HepG2 (cell line): Measurements from ENCODE around the gene MARCO. TPM values are rescaled to one million over a fixed set of nuclear protein-coding genes. Genes with fewer than 3 reads are reported as not detected.

Experiments
- ATAC-seq: fragments of 200-7000 bp; cut with Tn5 transposase; 3 replicates; pipeline ENCODE4 v1.9.1; 2020; ENCODE audit warnings: mild to moderate bottlenecking, moderate library complexity
- BruUV-seq: library from RNA; stranded (reverse); fragments of 400-500 nt; replicated peaks from 2 replicates; lab custom pipeline; 2021; lab: Mats Ljungman, UMichigan
- CTCF ChIA-PET: fragments of 300-600 bp; formaldehyde crosslinking; extraction: SDS; loops from one replicate; lab custom pipeline; 2021; ENCODE audit warnings: low total read pairs, inconsistent platforms, low intra/inter-chr PET ratio; lab: Yijun Ruan, JAX
- POLR2A ChIA-PET: fragments of 350-600 bp; sonication (Branson Sonifier 250); formaldehyde crosslinking; loops from one replicate; lab custom pipeline; 2020; ENCODE audit warnings: antibody characterized with exemption, inconsistent platforms; lab: Yijun Ruan, JAX
- DNase-seq: peaks from one replicate; pipeline ENCODE4 v3.0.0-alpha.2; 2015; ENCODE audit warnings: low spot score
- FAIRE-seq: peaks from 3 replicates; lab custom pipeline; 2011; peaks lifted over from hg19 to GRCh38; lab: Jason Lieb, UNC
- H2AFZ ChIP-seq: one replicate; pipeline ENCODE4 v1.6.1; 2011; ENCODE audit warnings: low read length, inconsistent platforms
- H3K27ac ChIP-seq: fragments of 300-600 bp; 3 replicates; pipeline ENCODE4 v1.8.0; 2011; ENCODE audit warnings: mixed run types, mild to moderate bottlenecking, mixed read lengths, low read length, inconsistent platforms; ENCODE audit not compliant: insufficient read depth; ENCODE audit errors: extremely low read length
- H3K27me3 ChIP-seq, 2 experiments: fragments of 200-600 bp in 1 of 2; 2 replicates in 1 of 2; 3 replicates in 1 of 2; pipeline versions ENCODE4 v1.6.0 to v1.8.0; 2011; ENCODE audit warnings: low read length in 2 of 2, mild to moderate bottlenecking in 2 of 2, moderate library complexity in 2 of 2, inconsistent platforms in 1 of 2; ENCODE audit not compliant: insufficient read depth in 2 of 2, control insufficient read depth in 1 of 2
- H3K36me3 ChIP-seq, 2 experiments: fragments of 200-600 bp in 1 of 2; replicated peaks in 1 of 2; 2 replicates in 1 of 2; 3 replicates in 1 of 2; pipeline versions ENCODE4 v1.5.1 to v1.8.0; 2011; ENCODE audit warnings: low read length in 2 of 2, inconsistent platforms in 1 of 2; ENCODE audit not compliant: insufficient read depth in 2 of 2, control insufficient read depth in 1 of 2
- H3K4me1 ChIP-seq: 2 replicates; pipeline ENCODE4 v1.5.1; 2012; ENCODE audit warnings: low read length, inconsistent platforms; ENCODE audit not compliant: insufficient read depth
- H3K4me2 ChIP-seq: 2 replicates; pipeline ENCODE4 v1.6.0; 2011; ENCODE audit warnings: low read depth, low read length, inconsistent platforms
- H3K4me3 ChIP-seq, 3 experiments: fragments of 200-600 bp in 1 of 3; sonication (generic), shearing (Covaris generic) in 1 of 3; replicated peaks in 1 of 3; 2 replicates each; pipeline ENCODE4 v1.5.1; 2011 to 2016; ENCODE audit warnings: low read length in 3 of 3, inconsistent platforms in 2 of 3, low read depth in 2 of 3, mild to moderate bottlenecking in 2 of 3, control low read depth in 1 of 3, mixed read lengths in 1 of 3; ENCODE audit not compliant: insufficient read depth in 1 of 3
- H3K79me2 ChIP-seq: one replicate; pipeline ENCODE4 v1.6.1; 2011; ENCODE audit warnings: low read length, inconsistent platforms; ENCODE audit not compliant: insufficient read depth
- H3K9ac ChIP-seq: 2 replicates; pipeline ENCODE4 v1.6.0; 2011; ENCODE audit warnings: mild to moderate bottlenecking, low read depth, low read length, inconsistent platforms; ENCODE audit not compliant: insufficient read depth
- H3K9me3 ChIP-seq: 2 replicates; pipeline ENCODE4 v1.5.1; 2012; ENCODE audit warnings: mild to moderate bottlenecking, low read length
- H4K20me1 ChIP-seq: 2 replicates; pipeline ENCODE4 v1.6.0; 2011; ENCODE audit warnings: inconsistent platforms, mild to moderate bottlenecking, low read length, moderate library complexity; ENCODE audit not compliant: insufficient read depth
- GATAD1 ChIP-seq: IDR thresholded peaks from 2 replicates; pipeline ENCODE4 v1.6.1; 2016; ENCODE audit warnings: missing genetic modification reagents, missing compliant biosample characterization
- KDM2A ChIP-seq: sonication (generic); formaldehyde crosslinking; IDR thresholded peaks from 2 replicates; pipeline ENCODE4 v1.4.0; 2020; ENCODE audit warnings: low read depth, missing genetic modification reagents, borderline replicate concordance
- MAZ ChIP-seq, 2 experiments: sonication (generic) in 1 of 2; formaldehyde crosslinking in 1 of 2; IDR thresholded peaks; 2 replicates each; pipeline versions ENCODE4 v1.5.0 to v1.6.1; 2012 to 2020; ENCODE audit warnings: low read depth in 2 of 2, mild to moderate bottlenecking in 2 of 2, borderline replicate concordance in 1 of 2, improper control_type of control experiment in 1 of 2, low read length in 1 of 2, missing genetic modification reagents in 1 of 2, moderate library complexity in 1 of 2
- MTA1 ChIP-seq: sonication (generic); formaldehyde crosslinking; IDR thresholded peaks from 2 replicates; pipeline ENCODE4 v1.4.0; 2020; ENCODE audit warnings: missing genetic modification reagents, mild to moderate bottlenecking, borderline replicate concordance
- RCOR2 ChIP-seq: IDR thresholded peaks from 2 replicates; pipeline ENCODE4 v1.6.1; 2016; ENCODE audit warnings: missing biosample characterization, missing genetic modification reagents
- REPIN1 ChIP-seq: sonication (generic); formaldehyde crosslinking; IDR thresholded peaks from 2 replicates; pipeline ENCODE4 v1.8.0; 2022; ENCODE audit warnings: missing genetic modification reagents, low read depth, mild to moderate bottlenecking, borderline replicate concordance
- SMC3 ChIP-seq: IDR thresholded peaks from 2 replicates; pipeline ENCODE4 v1.6.1; 2011; ENCODE audit warnings: low read length, improper control_type of control experiment
- TEAD2 ChIP-seq: sonication (generic); formaldehyde crosslinking; IDR thresholded peaks from 2 replicates; pipeline ENCODE4 v1.9.0; 2021; ENCODE audit warnings: missing genetic modification reagents
- U2AF1 ChIP-seq: fragments of 200-400 bp; formaldehyde crosslinking; optimal IDR thresholded peaks from 2 replicates; pipeline ENCODE3; 2017; ENCODE audit warnings: mild to moderate bottlenecking, low read depth, low read length
- XRCC5 ChIP-seq: fragments of 200-400 bp; formaldehyde crosslinking; optimal IDR thresholded peaks from 2 replicates; pipeline ENCODE3; 2017; ENCODE audit warnings: mild to moderate bottlenecking, low read length
- ZNF501 ChIP-seq: sonication (generic); formaldehyde crosslinking; IDR thresholded peaks from 2 replicates; pipeline ENCODE4 v1.5.1; 2020; ENCODE audit warnings: mild to moderate bottlenecking, moderate library complexity, missing genetic modification reagents
- WGBS: methylation state at CpG from one replicate; pipeline ENCODE4 v1.1.6; 2017; ENCODE audit warnings: low lambda C conversion rate; 5-methylcytosine and 5-hydroxymethylcytosine counted together
- in situ Hi-C: cut with HindIII; loops from 2 replicates; pipeline ENCODE4 v1.10.0; 2017; ENCODE audit warnings: low pct_unique_long_range_greater_than_20kb; ENCODE audit not compliant: extremely low pct_ligation_motif_present
- intact Hi-C: fragments of 100-400 bp; cut with micrococcal nuclease; formaldehyde crosslinking; loops from one replicate; pipeline ENCODE4 v1.10.0; 2022; ENCODE audit not compliant: unreplicated experiment
- polyA plus RNA-seq, 8 experiments: library from polyadenylated mRNA; depleted of rRNA in 3 of 8; stranded (reverse) in 7 of 8; unstranded in 1 of 8; fragments of >200 nt; fragmentation: Illumina TruSeq in 4 of 8; extraction: Trizol in 4 of 8; gene quantifications; 2 replicates each; pipeline versions ENCODE4 v1.2.1 to v1.2.3, GENCODE V29; 2011 to 2016; ENCODE audit warnings: low read depth in 4 of 8, missing spikeins in 1 of 8, mixed read lengths in 1 of 8; ENCODE audit not compliant: insufficient read depth in 1 of 8
- total RNA-seq, 5 experiments: library from RNA; depleted of rRNA; stranded (reverse); fragments of >200 nt; fragmentation: Illumina TruSeq; extraction: Trizol; gene quantifications; 2 replicates each; pipeline ENCODE4 v1.2.3, GENCODE V29; 2016; ENCODE audit warnings: low read depth in 1 of 5
- TF ChIP-seq, protein P1 (sequence below): sonication (generic); formaldehyde crosslinking; IDR thresholded peaks from 2 replicates; pipeline ENCODE4 v1.8.0; 2023; ENCODE audit warnings: mild to moderate bottlenecking, missing genetic modification reagents
- TF ChIP-seq, protein P2 (sequence below): sonication (generic); formaldehyde crosslinking; IDR thresholded peaks from 2 replicates; pipeline ENCODE4 v1.4.0; 2020; ENCODE audit warnings: missing genetic modification reagents
- TF ChIP-seq, protein P3 (sequence below): sonication (generic); formaldehyde crosslinking; IDR thresholded peaks from 2 replicates; pipeline ENCODE4 v1.5.1; 2020; ENCODE audit warnings: mild to moderate bottlenecking, moderate library complexity, missing genetic modification reagents
- TF ChIP-seq, protein P4 (sequence below): sonication (generic); formaldehyde crosslinking; IDR thresholded peaks from 2 replicates; pipeline ENCODE4; 2020; ENCODE audit warnings: missing genetic modification reagents, mild to moderate bottlenecking, borderline replicate concordance

Gene MARCO
- total and polyA plus RNA-seq, 2 of the 13 experiments (the other 11 are each of a cell fraction or from before 2014, with no cell fraction given), result not detected

DNA sequence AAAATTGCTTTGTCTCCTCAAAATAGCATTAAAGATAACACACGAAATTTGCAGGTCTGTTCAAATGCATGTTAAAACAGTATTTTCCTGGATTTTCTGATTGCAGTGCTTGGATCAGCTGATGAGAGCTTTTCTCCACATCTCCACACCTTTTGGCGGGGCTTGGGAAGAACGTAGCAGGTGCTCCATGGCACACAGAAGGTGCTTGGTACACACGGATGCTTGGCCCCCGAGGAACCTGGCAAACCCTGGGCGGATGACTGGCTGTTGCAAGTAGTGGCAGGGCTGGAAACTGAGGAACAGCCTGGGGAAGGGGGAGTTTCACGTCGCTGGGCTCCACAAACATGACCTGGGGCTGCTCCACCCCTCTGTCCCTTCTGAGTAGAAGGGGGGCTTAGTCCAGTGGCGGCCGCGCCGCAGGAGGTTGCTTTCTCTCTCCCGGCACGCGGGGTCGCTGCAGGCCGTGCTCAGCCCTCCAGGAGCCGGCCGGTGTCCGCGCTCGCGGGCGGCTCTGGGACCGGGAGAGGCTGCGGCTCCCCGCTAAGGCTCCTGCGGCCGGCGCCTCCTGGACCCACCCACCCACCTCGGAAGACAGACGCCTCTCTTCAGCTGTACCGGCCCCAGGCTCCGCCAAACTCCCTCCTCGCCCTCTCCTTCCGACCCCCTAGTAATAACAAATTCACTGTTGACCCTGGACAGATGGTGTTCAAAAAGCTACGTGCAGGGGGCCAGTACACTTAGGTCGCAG, 69.3 kb downstream of the MARCO start:
- intact Hi-C loops, result loop anchor here (1.0 to 5.0 kb wide), 4 partner anchors 163 to 300 kb away; no protein-coding TSS in a partner anchor
- Histone ChIP-seq H3K27ac (no peak overlapping the region), H3K9me3 (no peaks in the 10 kb centered on the region), H3K27me3 (peaks cover 0 to 48% of the 10 kb centered on the region in 2 experiments; a peak in 4 of 5 replicates), H3K36me3 (no peaks in the 10 kb centered on the region), H3K9ac (no peak overlapping the region), H2AFZ (no peak overlapping the region), H3K4me2 (peak overlapping the region; percentile 56), H3K79me2 (no peaks in the 10 kb centered on the region), H3K4me3 (peak overlapping the region in 1 of 3 experiments; percentile 33; a peak in 1 of 6 replicates), H4K20me1 (no peaks in the 10 kb centered on the region), H3K4me1 (peaks cover 4% of the 10 kb centered on the region; the same call in 1 of the 2 replicates)
- CTCF ChIA-PET, result interaction anchor here (1.0 to 4.1 kb wide), 4 partner anchors 163 to 299 kb away, joined by 5 to 23 read pairs (median 10); no protein-coding TSS in a partner anchor
- POLR2A ChIA-PET, result no interaction called here
- ATAC-seq (peak; percentile 99), DNase-seq (peak; percentile 33), FAIRE-seq (peak; percentile 4)
- WGBS, result 6% methylated on average over 33 of the region's 38 CpGs
- in situ Hi-C loops, result loop anchor here (5.0 to 10.0 kb wide), 2 partner anchors 161 to 273 kb away; no protein-coding TSS in a partner anchor
- BruUV-seq, result no TSS peak
- TF ChIP-seq XRCC5 (peak; percentile 61), SMC3 (peak; percentile 25; the same call in 1 of the 2 replicates), ZNF501 (CRISPR knock-in tag) (peak; percentile 71), RCOR2 (CRISPR knock-in tag) (no peak), MAZ (IDR thresholded peaks at IDR 0.05; ENCODE audit: borderline replicate concordance, low read depth, low read length) (no peak), MAZ (CRISPR knock-in tag; IDR thresholded peaks at IDR 0.05; ENCODE audit: low read depth) (0 out of 2 replicates have a peak, but pooled peaks have one; percentile 28), REPIN1 (peak; percentile 28; the same call in 1 of the 2 replicates), TEAD2 (CRISPR knock-in tag) (no peak), GATAD1 (CRISPR knock-in tag) (no peak), U2AF1 (no peak), KDM2A (CRISPR knock-in tag) (peak; percentile 79; the same call in 1 of the 2 replicates), MTA1 (CRISPR knock-in tag) (peak; percentile 54; the same call in 1 of the 2 replicates)
- TF ChIP-seq, protein P1, sequence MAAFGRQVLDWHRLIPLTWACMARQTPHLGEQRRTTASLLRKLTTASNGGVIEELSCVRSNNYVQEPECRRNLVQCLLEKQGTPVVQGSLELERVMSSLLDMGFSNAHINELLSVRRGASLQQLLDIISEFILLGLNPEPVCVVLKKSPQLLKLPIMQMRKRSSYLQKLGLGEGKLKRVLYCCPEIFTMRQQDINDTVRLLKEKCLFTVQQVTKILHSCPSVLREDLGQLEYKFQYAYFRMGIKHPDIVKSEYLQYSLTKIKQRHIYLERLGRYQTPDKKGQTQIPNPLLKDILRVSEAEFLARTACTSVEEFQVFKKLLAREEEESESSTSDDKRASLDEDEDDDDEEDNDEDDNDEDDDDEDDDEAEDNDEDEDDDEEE (CRISPR knock-in tag), result peak; percentile 56; the same call in 1 of the 2 replicates
- TF ChIP-seq, protein P2, sequence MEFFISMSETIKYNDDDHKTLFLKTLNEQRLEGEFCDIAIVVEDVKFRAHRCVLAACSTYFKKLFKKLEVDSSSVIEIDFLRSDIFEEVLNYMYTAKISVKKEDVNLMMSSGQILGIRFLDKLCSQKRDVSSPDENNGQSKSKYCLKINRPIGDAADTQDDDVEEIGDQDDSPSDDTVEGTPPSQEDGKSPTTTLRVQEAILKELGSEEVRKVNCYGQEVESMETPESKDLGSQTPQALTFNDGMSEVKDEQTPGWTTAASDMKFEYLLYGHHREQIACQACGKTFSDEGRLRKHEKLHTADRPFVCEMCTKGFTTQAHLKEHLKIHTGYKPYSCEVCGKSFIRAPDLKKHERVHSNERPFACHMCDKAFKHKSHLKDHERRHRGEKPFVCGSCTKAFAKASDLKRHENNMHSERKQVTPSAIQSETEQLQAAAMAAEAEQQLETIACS (CRISPR knock-in tag), result no peak
- TF ChIP-seq, protein P3, sequence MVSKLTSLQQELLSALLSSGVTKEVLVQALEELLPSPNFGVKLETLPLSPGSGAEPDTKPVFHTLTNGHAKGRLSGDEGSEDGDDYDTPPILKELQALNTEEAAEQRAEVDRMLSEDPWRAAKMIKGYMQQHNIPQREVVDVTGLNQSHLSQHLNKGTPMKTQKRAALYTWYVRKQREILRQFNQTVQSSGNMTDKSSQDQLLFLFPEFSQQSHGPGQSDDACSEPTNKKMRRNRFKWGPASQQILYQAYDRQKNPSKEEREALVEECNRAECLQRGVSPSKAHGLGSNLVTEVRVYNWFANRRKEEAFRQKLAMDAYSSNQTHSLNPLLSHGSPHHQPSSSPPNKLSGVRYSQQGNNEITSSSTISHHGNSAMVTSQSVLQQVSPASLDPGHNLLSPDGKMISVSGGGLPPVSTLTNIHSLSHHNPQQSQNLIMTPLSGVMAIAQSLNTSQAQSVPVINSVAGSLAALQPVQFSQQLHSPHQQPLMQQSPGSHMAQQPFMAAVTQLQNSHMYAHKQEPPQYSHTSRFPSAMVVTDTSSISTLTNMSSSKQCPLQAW (CRISPR knock-in tag), result peak; percentile 55; the same call in 1 of the 2 replicates
- TF ChIP-seq, protein P4, sequence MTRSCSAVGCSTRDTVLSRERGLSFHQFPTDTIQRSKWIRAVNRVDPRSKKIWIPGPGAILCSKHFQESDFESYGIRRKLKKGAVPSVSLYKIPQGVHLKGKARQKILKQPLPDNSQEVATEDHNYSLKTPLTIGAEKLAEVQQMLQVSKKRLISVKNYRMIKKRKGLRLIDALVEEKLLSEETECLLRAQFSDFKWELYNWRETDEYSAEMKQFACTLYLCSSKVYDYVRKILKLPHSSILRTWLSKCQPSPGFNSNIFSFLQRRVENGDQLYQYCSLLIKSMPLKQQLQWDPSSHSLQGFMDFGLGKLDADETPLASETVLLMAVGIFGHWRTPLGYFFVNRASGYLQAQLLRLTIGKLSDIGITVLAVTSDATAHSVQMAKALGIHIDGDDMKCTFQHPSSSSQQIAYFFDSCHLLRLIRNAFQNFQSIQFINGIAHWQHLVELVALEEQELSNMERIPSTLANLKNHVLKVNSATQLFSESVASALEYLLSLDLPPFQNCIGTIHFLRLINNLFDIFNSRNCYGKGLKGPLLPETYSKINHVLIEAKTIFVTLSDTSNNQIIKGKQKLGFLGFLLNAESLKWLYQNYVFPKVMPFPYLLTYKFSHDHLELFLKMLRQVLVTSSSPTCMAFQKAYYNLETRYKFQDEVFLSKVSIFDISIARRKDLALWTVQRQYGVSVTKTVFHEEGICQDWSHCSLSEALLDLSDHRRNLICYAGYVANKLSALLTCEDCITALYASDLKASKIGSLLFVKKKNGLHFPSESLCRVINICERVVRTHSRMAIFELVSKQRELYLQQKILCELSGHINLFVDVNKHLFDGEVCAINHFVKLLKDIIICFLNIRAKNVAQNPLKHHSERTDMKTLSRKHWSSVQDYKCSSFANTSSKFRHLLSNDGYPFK (CRISPR knock-in tag), result peak; percentile 36; the same call in 1 of the 2 replicates
